HG03565 (cell line): ENCODE results near the gene SCRN2.

Experiments used
- ATAC-seq: cut with Tn5 transposase; IDR thresholded peaks from one replicate; pipeline ENCODE4 v1.9.1; 2021; ENCODE audit warnings: mild to moderate bottlenecking, moderate library complexity; ENCODE audit not compliant: unreplicated experiment

Gene SCRN2

DNA sequence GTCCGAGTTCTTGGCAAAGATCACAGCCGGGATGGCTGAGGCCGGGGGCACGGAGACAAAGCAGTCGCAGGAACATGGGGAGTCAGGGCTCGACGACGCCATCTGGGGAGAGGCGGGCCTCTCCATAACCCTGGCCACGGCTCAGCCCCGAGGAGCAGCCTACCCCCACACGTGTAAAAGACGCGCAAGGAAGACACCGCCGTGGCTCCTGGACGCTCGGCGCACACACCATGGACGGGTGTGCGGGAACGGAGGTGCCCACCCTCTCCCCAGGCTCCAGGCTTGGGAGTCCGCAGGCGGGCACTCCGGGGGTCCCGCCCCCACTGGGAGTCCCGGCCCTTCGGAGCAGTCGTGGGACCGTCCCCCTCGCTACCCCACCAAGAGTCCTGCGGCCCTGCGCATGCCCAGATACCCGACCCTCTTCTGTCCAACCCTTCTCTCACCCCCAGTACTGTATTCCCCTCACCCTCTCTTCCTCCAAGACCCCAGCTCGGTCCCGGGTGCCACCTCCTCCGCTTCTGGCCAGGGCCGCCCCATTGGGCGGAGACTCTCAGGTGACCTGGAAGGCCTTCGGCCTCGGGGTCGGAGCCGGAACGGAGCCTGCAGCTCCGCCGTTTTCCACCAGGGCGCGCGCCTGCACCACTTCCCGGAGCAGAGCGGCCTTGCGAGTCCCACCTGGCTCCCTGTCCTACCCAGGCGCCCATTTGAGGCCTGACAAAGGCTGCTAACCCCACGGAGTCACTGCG, at the start of gene SCRN2:
SCRN2 (minus strand) TSS at position 532 of the 746 bp plus-strand sequence; CDS start at position 102, 430 bp downstream.
- peak; percentile 78 for ATAC-seq

GRCh38 chr17:47889734-47890529, 48.9 kb upstream of the SCRN2 start:
- no peak for ATAC-seq

DNA sequence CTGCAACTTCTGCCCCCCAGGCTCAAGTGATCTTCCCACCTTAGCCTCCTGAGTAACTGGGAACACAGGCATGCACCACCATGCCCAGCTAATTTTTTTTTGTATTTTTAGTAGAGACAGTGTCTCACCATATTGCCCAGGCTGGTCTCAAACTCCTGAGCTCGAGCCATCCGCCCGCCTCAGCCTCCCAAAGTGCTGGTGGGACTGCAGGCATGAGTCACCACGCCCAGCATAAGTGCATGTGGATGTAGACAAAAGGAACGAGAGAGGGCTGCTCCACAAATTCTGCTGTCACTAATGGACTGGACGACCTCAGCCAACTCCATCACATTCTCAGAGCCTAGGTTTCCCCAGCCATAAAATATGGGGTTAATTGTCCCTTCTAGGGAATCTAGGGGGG, 47.2 kb upstream of the SCRN2 start:
- ATAC-seq: no peak

GRCh38 chr17:47884905-47885730, 44.0 kb upstream of the SCRN2 start:
- ATAC-seq: no peak

- ATAC-seq: no peak
Measured at GRCh38 chr17:47884427-47884740, 43.3 kb upstream of the SCRN2 start.

DNA sequence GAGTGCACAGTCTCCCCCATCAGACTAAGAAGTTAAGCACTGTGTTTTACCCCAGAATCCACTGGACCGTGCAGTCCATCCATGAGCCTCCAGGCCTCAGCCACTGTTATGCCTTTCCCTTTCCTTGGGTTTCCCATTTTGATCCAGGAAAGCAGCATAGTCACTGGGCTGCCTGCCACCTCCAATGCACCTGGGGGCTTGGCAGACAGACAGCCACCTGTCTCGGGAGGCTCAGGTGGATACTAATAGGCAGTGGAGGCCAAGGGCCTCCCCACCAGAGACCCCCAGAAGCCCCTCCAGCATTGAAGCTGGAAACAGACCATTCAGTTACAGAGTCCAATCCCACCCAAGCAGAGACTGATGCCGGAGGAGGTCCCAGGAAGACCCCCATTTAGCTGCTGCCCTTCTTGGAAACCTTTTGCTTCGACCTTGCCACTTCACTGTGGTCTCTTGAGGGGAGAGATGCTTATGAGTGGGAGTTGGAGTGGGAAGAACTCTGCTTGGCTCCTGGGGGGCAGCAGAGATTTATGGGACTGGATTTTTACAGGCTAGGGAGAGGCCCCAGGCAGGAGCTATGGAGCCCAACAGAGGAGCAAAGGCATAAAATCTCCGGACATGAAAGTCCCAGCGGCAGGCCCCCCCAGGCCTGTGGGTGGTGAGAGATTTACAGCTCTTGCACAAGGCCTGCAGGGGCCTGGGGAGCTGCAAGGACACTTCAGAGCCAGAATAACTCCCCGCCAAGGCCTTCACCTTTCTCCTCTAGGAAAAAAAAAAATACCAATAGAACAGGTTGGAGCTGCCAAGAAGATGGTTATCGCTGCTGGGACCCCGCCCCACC, 42.7 kb upstream of the SCRN2 start:
- ATAC-seq: no peak

DNA sequence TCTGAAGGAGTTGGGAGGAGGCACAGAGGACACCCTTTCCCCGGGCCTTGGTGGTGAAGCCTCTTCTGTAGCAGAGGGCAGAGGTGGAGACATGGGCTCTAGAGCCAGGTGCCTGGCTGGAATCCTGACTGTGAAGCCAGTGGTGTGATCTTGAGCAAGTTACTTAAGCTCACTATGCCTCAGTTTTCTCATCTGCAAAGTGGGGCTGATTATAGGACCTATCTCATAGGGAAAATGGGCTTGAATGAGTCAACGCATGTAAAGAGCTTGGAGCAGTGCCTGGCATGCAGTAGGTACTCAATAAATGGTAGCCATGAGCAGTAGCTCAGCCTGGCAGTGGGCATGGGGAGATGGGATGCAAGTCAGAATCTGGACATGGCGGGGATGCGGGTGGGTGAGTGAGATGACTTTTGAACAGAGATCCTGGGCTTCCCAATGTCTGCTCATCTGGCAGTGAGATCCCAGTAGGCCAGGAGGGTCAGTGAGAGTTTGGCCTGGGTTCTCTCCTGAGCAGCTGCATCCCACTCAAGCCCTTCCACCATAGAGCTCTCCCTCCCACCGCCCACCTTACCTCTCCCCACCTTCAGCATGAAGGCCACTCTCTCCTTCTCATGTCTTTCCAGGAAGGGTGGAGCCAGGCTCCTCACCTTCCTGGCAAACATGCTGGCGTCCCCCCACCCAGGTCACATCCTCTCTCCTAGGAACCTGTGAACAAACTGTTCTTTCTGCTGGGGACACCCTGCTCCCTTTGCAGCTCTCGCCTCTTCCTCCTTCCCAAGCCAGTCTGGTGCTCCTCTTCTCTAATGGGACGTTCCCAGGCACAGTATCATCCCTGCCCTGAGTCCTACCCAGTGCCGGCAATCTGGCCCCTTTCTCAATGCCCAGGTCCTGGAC, 41.9 kb upstream of the SCRN2 start:
- no peak for ATAC-seq

DNA sequence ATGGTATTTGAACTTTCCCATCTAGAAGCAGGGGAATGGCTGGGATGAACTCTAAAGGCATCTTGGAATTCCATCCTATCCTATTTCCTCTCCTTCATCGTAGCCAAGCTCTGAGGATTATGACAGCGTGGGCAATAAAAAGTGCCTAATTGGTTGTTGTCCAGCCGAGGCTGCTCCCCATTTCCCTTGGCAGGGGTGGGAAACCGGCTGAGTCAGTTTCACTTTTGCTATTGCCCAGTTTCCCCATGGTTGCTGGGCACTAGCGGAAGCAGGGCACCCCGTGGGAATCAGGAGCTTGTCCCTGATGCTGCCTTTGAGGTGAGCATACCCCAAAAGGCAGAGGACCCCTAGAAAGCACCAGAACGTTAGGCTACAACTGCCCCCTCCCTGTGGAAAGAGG, 41.2 kb upstream of the SCRN2 start:
- ATAC-seq: no peak

- ATAC-seq: no peak
Measured at GRCh38 chr17:47879776-47880454, 38.8 kb upstream of the SCRN2 start.

- no peak for ATAC-seq
Measured at GRCh38 chr17:47879028-47879585, 38.0 kb upstream of the SCRN2 start.

DNA sequence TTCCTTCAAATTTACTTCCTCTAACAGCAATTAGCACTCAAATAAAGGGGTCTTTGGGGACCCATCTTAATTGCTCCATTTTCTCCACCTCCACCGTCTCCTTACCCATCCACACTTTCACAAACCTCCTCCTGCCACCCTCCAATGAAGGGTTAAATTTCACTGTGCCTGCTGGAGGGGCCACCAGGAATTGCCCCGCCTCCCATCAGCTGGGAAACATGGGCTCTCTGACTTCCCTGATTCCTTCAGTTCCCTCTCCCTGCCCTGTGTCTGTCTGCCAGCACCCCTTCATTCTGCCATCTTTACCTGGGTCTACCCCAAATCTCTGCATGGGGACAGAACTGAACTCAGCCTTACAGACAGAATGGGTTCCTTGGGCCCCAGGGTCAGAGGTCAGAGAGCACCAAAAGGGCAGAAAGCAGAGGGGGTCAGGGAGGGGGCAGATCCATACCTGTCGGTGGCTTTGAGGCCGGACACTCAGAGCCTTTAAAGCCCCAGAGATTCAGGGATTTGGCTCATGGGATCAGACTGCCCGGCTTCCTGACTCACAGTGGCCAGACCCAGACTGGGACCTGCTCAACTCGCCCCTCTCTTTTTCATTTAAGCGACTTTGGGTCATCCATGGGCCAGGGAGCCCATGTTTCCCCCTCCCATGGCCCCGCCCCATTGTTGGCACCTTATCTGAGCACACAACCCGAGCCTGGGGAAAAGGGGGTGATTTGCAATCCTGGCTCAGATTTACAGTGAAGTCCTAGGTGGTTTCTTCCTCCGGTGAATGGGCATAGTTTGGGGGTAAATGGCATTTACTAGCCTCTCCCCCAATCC, 37.3 kb upstream of the SCRN2 start:
- no peak for ATAC-seq

GRCh38 chr17:47877368-47878034, 36.4 kb upstream of the SCRN2 start:
- no peak for ATAC-seq

GRCh38 chr17:47875011-47875985, 34.2 kb upstream of the SCRN2 start:
- no peak for ATAC-seq

DNA sequence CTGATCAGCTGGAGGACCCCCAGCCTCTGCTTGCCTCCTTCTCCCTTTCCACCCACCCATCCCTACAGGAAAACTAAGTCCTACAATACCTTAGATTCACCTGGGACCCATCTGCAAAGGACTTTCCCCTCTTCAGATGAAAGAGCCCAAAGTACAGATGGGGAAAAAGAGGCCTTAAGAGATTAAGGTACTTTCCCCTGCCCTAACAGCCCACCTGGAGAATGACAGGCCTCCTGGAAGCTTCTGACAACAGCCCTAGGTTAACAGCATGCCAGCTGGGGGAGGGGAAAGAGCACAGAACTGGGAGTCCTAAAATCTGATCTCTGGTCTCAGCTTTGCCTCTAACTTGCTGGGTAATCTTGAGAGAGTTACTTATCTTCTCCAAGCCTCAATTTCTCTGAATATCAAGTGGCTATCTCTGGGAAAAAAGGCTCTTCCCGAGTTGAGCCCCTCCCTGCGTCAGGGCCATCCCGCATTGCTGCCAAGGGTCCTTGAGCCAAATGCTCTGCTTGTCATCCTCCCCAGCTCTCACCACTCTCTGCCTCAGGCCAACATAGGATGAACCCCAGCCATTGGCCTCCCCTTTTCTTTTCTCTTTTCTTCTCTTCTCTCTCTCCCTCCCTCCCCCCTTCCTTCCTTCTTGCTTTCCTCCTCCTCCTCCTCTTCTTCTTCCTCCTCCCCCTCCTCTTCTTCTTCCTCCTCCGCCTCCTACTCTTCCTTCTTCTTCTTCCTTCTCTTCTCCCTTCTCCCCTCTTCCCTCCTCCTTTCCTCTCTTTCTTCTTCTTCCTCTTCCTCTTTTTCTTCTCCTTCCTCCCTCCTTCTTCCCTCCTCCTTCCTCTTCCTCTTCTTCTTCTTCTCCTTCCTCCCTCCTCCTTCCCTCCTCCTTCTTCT, 32.4 kb upstream of the SCRN2 start:
- no peak for ATAC-seq

- ATAC-seq: no peak
Measured at GRCh38 chr17:47872651-47873161, 31.6 kb upstream of the SCRN2 start.
